Large intestine (tissue), 12 donors: ENCODE data around the gene MKRN3. TPM values are rescaled to one million over a fixed set of nuclear protein-coding genes. Genes with fewer than 3 reads are reported as not detected.

Experiments used
- DNase-seq, 2 donors: peaks; one replicate each; pipeline versions ENCODE4 v3.0.0 to v3.0.0-alpha.2; 2013
- H3K27ac ChIP-seq: one replicate; pipeline ENCODE4 v1.5.1; 2013; ENCODE audit warnings: low read length
- H3K27me3 ChIP-seq: 2 replicates; pipeline ENCODE4 v1.6.1; 2013; ENCODE audit warnings: low read length; ENCODE audit not compliant: control insufficient read depth, insufficient read depth
- H3K36me3 ChIP-seq: 2 replicates; pipeline ENCODE4 v1.6.1; 2013; ENCODE audit warnings: low read length; ENCODE audit not compliant: control insufficient read depth, insufficient read depth
- H3K4me1 ChIP-seq: one replicate; pipeline ENCODE4 v1.6.1; 2013; ENCODE audit warnings: low read length; ENCODE audit not compliant: control insufficient read depth, insufficient read depth
- H3K4me3 ChIP-seq: one replicate; pipeline ENCODE4 v1.5.1; 2013; ENCODE audit warnings: low read length
- H3K9me3 ChIP-seq: one replicate; pipeline ENCODE4 v1.6.1; 2013; ENCODE audit warnings: mild to moderate bottlenecking, low read depth, low read length, moderate library complexity; ENCODE audit not compliant: control insufficient read depth
- WGBS: methylation state at CpG from one replicate; pipeline ENCODE4 v1.1.5; 2013; ENCODE audit warnings: low lambda C conversion rate; ENCODE audit not compliant: insufficient coverage; 5-methylcytosine and 5-hydroxymethylcytosine counted together
- long read RNA-seq, 11 donors: transcript quantifications; one replicate each; lab custom pipeline, GENCODE V29; 2026
- polyA plus RNA-seq: library from polyadenylated mRNA; unstranded; fragments of 120-200 nt; gene quantifications from one replicate; pipeline ENCODE4 v1.2.1, GENCODE V29; 2013

The MKRN3 gene
- 0.91 TPM for polyA plus RNA-seq
- long read RNA-seq, donor 1, transcript MKRN3-201 (1 exons, 2,347 nt): major isoform, 7 of 8 reads
- long read RNA-seq, donor 1, partial matches to known transcripts: 0 of 8 reads
- long read RNA-seq, donor 1, other reads (novel, unspliced or antisense): 0 of 8 reads
- long read RNA-seq, donor 2, partial matches to known transcripts: 0 of 2 reads
- long read RNA-seq, donor 2, other reads (novel, unspliced or antisense): 0 of 2 reads
- long read RNA-seq, donor 3: 0 reads
- long read RNA-seq, donor 4, partial matches to known transcripts: 0 of 1 reads
- long read RNA-seq, donor 4, other reads (novel, unspliced or antisense): 0 of 1 reads
- long read RNA-seq, donor 5, partial matches to known transcripts: 0 of 2 reads
- long read RNA-seq, donor 5, other reads (novel, unspliced or antisense): 0 of 2 reads
- long read RNA-seq, donor 6, partial matches to known transcripts: 0 of 1 reads
- long read RNA-seq, donor 6, other reads (novel, unspliced or antisense): 0 of 1 reads
- long read RNA-seq, donor 7, partial matches to known transcripts: 0 of 1 reads
- long read RNA-seq, donor 7, other reads (novel, unspliced or antisense): 0 of 1 reads
- long read RNA-seq, donor 8: 0 reads
- long read RNA-seq, donor 9, partial matches to known transcripts: 0 of 2 reads
- long read RNA-seq, donor 9, other reads (novel, unspliced or antisense): 0 of 2 reads
- long read RNA-seq, donor 10, transcript MKRN3-201 (1 exons, 2,347 nt): major isoform, 5 of 5 reads
- long read RNA-seq, donor 10, partial matches to known transcripts: 0 of 5 reads
- long read RNA-seq, donor 10, other reads (novel, unspliced or antisense): 0 of 5 reads
- long read RNA-seq, donor 11, partial matches to known transcripts: 0 of 1 reads
- long read RNA-seq, donor 11, other reads (novel, unspliced or antisense): 0 of 1 reads

DNA sequence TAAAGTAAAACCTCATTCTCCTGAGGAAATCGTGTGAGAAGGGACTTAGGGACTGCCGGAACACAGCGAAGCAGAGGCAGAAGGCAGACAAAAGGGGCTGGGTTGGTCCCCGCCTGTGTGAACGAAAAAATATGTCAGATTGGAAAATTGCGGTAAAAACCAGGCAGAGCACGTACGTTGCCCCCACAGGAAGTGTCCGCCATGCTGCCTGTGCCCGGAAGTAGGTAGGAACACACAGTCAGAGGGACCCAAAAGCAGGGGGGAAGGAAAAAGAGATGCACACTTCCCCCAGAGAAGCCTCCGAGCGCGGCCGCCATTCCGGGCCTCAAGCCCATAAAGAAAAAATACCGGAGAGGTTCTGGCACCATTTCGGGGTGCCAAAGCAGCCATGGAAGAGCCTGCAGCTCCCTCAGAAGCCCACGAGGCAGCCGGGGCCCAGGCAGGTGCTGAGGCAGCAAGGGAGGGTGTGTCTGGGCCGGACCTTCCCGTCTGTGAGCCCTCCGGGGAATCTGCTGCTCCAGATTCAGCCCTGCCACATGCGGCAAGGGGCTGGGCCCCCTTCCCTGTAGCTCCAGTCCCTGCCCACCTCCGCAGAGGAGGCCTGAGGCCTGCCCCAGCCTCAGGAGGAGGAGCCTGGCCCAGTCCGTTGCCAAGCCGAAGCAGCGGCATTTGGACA is at the start of gene MKRN3:
Gene MKRN3 (plus strand): TSS at position 280 of the 676 bp plus-strand sequence. CDS start 109 bp downstream, at position 389.
- Histone ChIP-seq H3K4me3 (peak within 1 kb of the TSS; percentile 26), H3K27me3 (peaks cover 3% of the 10 kb centered on the region), H3K36me3 (no peaks in the 10 kb centered on the region), H3K4me1 (no peaks in the 10 kb centered on the region), H3K9me3 (peaks cover 7% of the 10 kb centered on the region), H3K27ac (peak within 1 kb of the TSS; percentile 45)
- DNase-seq: peak in 1 of 2 donors; percentile 74
- 92% methylated on average over 5 of the region's 27 CpGs for WGBS

DNA sequence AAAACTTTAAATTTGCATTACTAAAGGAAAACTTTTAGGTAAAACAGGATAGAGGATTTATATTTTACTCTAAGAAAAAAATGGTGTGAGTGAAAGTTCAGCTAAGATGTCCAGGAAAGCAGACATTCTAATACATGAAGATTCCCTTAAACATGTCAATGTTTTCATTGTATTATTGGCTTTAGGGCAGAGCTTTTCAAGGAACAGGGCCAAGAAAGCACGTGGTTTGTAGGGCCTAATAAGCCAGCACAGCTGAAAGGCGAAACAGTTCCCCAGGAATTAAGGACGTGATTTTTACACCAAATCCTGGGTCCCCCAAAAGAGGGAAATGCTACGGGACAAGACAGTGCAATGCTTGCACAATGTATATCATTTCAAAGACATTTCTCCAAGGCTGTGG is 48.6 kb upstream of the MKRN3 start:
- Histone ChIP-seq H3K27ac (no peak overlapping the region), H3K27me3 (no peaks in the 10 kb centered on the region), H3K36me3 (no peaks in the 10 kb centered on the region), H3K4me3 (no peak overlapping the region), H3K9me3 (no peaks in the 10 kb centered on the region), H3K4me1 (no peaks in the 10 kb centered on the region)
- no peak for DNase-seq
- no CpG with 5 or more reads among the region's 4 CpGs for WGBS

DNA sequence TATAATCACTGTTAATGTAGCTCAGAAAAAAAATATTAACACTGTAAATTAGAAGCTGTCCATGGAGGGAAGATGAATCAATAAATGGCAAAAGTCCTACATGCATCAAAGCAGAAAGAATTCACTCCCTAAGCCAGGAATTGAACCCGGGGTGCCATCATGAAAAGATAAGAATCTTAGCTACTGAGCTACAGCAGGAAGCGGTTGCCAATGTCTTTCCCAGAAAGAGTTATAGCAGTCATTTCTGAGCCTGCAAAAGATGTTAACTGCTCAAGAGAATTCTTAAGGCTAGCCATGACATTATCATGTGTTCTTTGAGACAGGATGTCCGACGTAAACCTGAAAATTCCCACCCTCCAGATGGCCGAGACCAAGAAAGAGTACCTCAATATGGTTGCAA is 47.4 kb upstream of the MKRN3 start:
- 95% methylated on average over 3 of the region's 5 CpGs for WGBS
- H3K4me3 ChIP-seq: no peak overlapping the region
- H3K27me3 ChIP-seq: no peaks in the 10 kb centered on the region
- H3K9me3 ChIP-seq: no peaks in the 10 kb centered on the region
- no peak overlapping the region for H3K27ac ChIP-seq
- no peak for DNase-seq
- no peaks in the 10 kb centered on the region for H3K36me3 ChIP-seq
- H3K4me1 ChIP-seq: no peaks in the 10 kb centered on the region

DNA sequence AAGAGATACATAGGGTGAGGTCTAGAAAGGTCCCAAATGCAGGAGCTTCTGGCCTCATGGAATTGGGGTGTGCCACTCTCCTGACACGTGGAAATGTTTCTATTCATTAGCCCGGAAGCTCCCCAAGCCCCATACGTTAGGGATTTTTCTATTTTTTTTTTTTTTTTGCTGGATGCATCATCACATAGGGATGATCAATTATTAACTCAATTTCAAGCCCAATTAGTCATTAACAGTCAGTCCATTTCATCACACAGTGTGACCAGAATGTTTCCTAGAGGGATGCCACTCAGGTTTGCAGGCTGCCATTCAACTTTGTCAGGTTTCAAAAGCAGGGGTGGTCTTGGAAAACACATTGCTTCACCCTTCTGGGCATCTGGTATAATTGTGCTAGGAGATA is 40.7 kb upstream of the MKRN3 start:
- H3K4me1 ChIP-seq: no peaks in the 10 kb centered on the region
- H3K27me3 ChIP-seq: no peaks in the 10 kb centered on the region
- no peak overlapping the region for H3K4me3 ChIP-seq
- no peaks in the 10 kb centered on the region for H3K9me3 ChIP-seq
- no peak overlapping the region for H3K27ac ChIP-seq
- WGBS: no CpG with 5 or more reads among the region's 3 CpGs
- no peak for DNase-seq
- H3K36me3 ChIP-seq: no peaks in the 10 kb centered on the region

DNA sequence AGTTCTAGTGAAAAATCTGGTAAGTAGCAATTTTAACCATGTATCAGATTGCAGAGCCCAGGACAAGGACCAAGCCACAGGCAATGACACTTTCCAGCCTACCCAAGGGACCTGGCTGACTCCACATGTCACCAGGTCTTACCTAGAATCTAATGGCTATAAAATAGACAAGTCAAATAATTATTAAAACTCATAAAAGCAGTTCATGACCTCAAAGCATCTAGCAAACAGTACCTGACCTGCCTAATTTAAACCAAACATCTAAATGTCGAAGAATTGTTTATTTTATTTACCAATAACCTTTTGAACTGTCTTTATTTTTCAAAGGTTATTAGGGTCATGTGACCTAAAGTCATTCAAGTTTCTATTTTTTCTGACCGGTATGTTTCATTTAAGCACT is 35.6 kb upstream of the MKRN3 start:
- no peaks in the 10 kb centered on the region for H3K4me1 ChIP-seq
- 43% methylated on average over 2 of the region's 2 CpGs for WGBS
- H3K27ac ChIP-seq: no peak overlapping the region
- H3K27me3 ChIP-seq: no peaks in the 10 kb centered on the region
- no peaks in the 10 kb centered on the region for H3K9me3 ChIP-seq
- H3K36me3 ChIP-seq: no peaks in the 10 kb centered on the region
- no peak for DNase-seq
- no peak overlapping the region for H3K4me3 ChIP-seq

DNA sequence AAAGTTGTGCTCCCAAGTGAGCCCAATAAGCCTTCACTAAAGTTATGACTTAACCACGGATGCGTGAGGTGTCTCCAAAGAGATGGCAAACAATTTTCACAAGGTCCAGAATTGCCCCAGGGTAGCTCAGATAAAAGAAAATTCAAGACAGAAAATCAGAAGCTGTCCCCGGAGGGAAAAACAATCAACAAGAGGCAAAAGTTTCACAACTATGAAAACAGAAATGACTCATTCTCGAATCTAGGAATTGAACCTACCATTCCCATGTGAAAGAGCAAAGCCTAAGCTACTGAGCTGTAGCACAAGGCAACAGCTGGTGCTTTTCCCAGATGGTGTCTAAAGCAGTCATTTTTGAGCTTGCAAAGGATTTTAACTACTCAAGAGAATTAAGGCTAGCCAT is 33.5 kb upstream of the MKRN3 start:
- no CpG with 5 or more reads among the region's 4 CpGs for WGBS
- no peaks in the 10 kb centered on the region for H3K9me3 ChIP-seq
- no peak overlapping the region for H3K4me3 ChIP-seq
- H3K27ac ChIP-seq: no peak overlapping the region
- no peaks in the 10 kb centered on the region for H3K4me1 ChIP-seq
- DNase-seq: no peak
- H3K36me3 ChIP-seq: no peaks in the 10 kb centered on the region
- H3K27me3 ChIP-seq: no peaks in the 10 kb centered on the region

DNA sequence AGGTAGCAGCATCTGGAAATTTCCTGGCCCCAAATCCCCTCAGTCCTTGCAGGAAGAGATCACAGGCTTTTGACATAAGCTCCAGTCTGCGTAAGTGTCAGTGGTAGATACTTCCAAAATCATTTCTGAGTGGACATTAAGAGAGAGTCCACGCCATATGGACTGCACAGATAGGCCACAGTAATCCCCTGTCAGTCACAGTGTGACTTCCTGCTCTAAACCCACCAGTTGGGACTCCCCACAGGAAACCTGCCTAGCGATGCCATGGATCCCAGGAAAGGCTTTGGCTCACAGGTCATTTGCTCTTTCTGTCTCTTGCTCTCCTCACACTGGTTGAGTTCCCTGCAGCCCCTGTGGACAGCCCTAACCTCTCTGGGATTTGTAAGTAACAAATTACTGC is 28.8 kb upstream of the MKRN3 start:
- DNase-seq: no peak

DNA sequence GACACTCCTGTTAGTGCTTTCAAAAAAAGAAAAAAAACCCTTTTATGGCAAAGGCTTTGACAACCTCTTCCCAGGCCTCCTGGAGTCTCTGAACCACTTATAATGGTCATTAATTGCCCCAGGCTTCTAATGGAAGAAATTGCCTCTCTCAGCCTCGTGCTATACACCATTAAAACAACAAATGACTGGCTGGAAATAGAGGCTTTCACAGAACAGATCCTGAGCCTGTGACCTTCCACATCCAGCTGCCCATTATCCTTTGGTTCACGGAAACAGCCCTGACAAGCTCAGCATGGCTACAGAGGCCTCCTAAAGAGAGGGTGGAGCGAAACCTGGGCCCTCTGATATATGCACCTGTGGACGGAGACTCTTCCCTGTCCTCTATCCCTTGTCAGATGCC is 26.8 kb upstream of the MKRN3 start:
- no peaks in the 10 kb centered on the region for H3K36me3 ChIP-seq
- no peak overlapping the region for H3K4me3 ChIP-seq
- H3K4me1 ChIP-seq: no peaks in the 10 kb centered on the region
- H3K27me3 ChIP-seq: no peaks in the 10 kb centered on the region
- H3K9me3 ChIP-seq: no peaks in the 10 kb centered on the region
- no peak overlapping the region for H3K27ac ChIP-seq
- DNase-seq: no peak
- no CpG with 5 or more reads among the region's 4 CpGs for WGBS

More for the DNA sequence above, 28.8 kb upstream of the MKRN3 start:
- Histone ChIP-seq H3K27me3 (no peaks in the 10 kb centered on the region), H3K9me3 (no peaks in the 10 kb centered on the region), H3K4me3 (no peak overlapping the region), H3K27ac (no peak overlapping the region), H3K36me3 (no peaks in the 10 kb centered on the region), H3K4me1 (no peaks in the 10 kb centered on the region)
- WGBS: no CpG with 5 or more reads among the region's 3 CpGs

DNA sequence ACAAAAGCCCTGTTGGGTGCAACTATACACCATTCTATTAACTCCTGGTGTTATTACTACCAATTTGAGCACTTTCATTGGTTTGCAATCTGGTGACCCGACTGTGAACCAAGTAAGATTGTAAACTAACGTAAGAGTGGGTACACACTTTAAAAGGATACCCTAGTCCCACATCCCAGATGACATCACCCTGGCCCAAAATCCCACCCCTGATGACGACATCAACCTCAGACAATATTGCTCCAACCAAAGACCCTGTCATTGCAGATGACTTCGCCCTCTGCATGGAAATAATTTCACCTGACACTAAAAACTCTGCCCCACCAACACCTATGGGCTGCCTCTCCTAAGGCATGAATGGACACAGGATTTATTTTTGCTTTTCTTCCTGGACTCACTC is 25.6 kb upstream of the MKRN3 start:
- DNase-seq: no peak
- no peak overlapping the region for H3K4me3 ChIP-seq
- no peaks in the 10 kb centered on the region for H3K36me3 ChIP-seq
- WGBS: 60% methylated on average over 1 of the region's 4 CpGs
- H3K27me3 ChIP-seq: no peaks in the 10 kb centered on the region
- H3K9me3 ChIP-seq: no peaks in the 10 kb centered on the region
- H3K27ac ChIP-seq: no peak overlapping the region
- no peaks in the 10 kb centered on the region for H3K4me1 ChIP-seq

DNA sequence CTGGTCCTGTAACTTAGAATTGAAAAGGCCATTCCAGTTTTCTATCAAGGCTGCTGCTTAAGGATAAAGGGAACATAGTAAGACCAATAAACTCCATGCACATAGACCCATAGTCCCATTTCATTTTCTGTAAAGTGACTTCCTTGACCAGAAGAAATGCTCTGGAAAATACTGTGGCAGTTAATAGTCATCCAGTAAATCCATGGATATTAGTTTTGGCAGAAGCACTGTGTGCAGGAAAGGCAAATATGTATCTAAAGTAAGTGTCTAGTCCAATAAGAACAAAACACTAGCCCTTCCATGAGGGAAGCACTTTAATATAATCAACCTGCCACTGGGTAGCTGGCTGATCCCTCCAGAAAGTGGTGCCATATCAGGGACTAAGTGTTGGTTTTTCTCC is 19.3 kb upstream of the MKRN3 start:
- H3K4me1 ChIP-seq: no peaks in the 10 kb centered on the region
- H3K9me3 ChIP-seq: no peaks in the 10 kb centered on the region
- DNase-seq: no peak
- no peak overlapping the region for H3K4me3 ChIP-seq
- H3K36me3 ChIP-seq: no peaks in the 10 kb centered on the region
- no peak overlapping the region for H3K27ac ChIP-seq
- no peaks in the 10 kb centered on the region for H3K27me3 ChIP-seq
